ENCODE data around the gene USP30.
"Not testable (repeated sequence)": the region's sequence is repeated elsewhere in the genome, so short reads cannot be mapped to it uniquely, and the experiment has no call there.

The USP30 gene

DNA sequence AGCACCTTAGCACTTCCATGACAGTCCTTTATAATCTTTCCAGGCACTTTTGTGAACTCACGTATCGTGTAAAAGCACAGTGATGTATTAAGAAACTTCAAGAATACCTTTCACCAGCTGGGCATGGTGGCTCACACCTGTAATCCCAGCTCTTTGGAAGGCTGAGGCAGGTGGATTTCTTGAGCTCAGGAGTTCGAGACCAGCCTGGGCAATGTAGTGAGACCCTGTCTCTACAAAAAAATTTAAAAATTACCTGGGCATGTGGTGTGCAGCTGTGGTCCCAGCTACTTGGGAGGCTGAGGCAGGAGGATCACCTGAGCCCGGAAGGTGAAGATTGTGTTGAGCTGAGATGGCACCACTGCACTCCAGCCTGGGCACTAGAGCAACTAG lies 1.7 kb downstream of the USP30 start:
- not testable (repeated sequence) for H3K9me3 ChIP-seq (ENCODE audit: control insufficient read depth, insufficient read depth, low read length); H3K9ac ChIP-seq (ENCODE audit: low read depth, low read length); H3K36me3 ChIP-seq (ENCODE audit: control insufficient read depth, insufficient read depth, low read length); H3K4me1 ChIP-seq (ENCODE audit: control insufficient read depth, insufficient read depth, low read length); H3K27me3 ChIP-seq (ENCODE audit: control insufficient read depth, insufficient read depth, low read length); H3K4me3 ChIP-seq (ENCODE audit: low read depth, low read length)

DNA sequence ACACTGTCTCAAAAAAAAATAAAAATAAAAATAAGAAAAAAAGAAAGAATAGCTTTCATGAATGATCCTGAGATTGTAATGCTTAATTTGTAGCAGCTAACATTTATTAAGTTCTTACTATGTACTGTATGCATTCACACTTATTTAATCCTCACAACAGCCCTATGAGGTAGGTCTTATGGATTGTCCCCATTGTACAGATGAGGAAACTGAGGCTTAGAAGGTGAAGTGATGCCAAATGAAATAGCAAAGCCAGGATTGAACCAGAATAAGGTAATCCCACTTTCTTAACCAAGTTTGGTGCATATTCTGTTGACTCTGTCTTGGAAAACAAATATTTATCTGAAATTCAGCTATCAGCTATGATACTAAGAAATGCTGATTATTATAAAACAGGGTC lies 2.1 kb downstream of the USP30 start:
- no peaks in the 10 kb centered on the region for H3K9me3 ChIP-seq (ENCODE audit: control insufficient read depth, insufficient read depth, low read length)
- H3K9ac ChIP-seq (ENCODE audit: low read depth, low read length), result no peak overlapping the region
- no peak overlapping the region for H3K4me3 ChIP-seq (ENCODE audit: low read depth, low read length)
- H3K4me1 ChIP-seq (ENCODE audit: control insufficient read depth, insufficient read depth, low read length), result peaks cover 3% of the 10 kb centered on the region
- no peaks in the 10 kb centered on the region for H3K36me3 ChIP-seq (ENCODE audit: control insufficient read depth, insufficient read depth, low read length)
- no peaks in the 10 kb centered on the region for H3K27me3 ChIP-seq (ENCODE audit: control insufficient read depth, insufficient read depth, low read length)

DNA sequence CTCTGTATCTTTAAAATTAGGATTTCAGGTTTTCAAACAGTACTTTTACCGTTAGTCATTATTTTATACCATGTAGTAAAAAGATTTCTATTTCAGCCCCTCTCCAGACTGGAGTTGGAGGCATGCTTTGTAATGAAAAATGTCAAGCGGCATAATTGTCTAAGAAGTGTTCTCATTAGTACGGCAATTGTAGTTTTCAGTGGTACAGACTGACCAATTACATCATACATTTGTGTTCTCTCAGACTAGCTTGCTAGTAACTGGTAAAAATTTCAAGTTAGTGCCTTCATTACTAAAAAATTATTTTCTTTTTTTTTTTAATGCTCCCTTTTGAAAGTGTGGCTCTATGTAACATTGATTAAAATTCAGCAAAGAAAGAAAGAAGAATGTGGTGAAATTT lies 4.5 kb downstream of the USP30 start:
- Histone ChIP-seq H3K9me3 (ENCODE audit: control insufficient read depth, insufficient read depth, low read length) (no peaks in the 10 kb centered on the region), H3K4me1 (ENCODE audit: control insufficient read depth, insufficient read depth, low read length) (peaks cover 3% of the 10 kb centered on the region), H3K4me3 (ENCODE audit: low read depth, low read length) (no peak overlapping the region), H3K9ac (ENCODE audit: low read depth, low read length) (no peak overlapping the region), H3K27me3 (ENCODE audit: control insufficient read depth, insufficient read depth, low read length) (no peaks in the 10 kb centered on the region), H3K36me3 (ENCODE audit: control insufficient read depth, insufficient read depth, low read length) (no peaks in the 10 kb centered on the region)

DNA sequence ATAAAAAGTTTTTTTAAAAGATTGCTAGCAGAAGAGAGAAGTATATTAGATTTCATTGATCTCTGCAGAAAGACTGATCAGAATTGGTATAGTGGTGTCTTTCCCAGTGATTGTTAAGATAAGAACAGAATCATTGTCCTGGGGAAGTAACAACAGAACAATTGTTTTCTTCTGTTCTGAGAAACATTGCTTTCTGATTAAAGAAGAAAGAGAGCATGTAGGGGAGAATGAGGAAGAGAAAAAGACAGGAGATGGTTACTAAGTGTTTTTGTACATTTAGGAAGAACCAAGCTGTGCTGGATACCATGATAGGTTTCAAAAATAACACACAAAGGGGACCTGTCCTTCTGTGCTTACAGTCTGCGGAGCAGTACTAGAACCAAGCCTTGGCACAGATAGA lies 5.0 kb downstream of the USP30 start:
- H3K9ac ChIP-seq (ENCODE audit: low read depth, low read length), result no peak overlapping the region
- no peaks in the 10 kb centered on the region for H3K27me3 ChIP-seq (ENCODE audit: control insufficient read depth, insufficient read depth, low read length)
- no peaks in the 10 kb centered on the region for H3K36me3 ChIP-seq (ENCODE audit: control insufficient read depth, insufficient read depth, low read length)
- H3K4me1 ChIP-seq (ENCODE audit: control insufficient read depth, insufficient read depth, low read length), result peaks cover 3% of the 10 kb centered on the region
- no peaks in the 10 kb centered on the region for H3K9me3 ChIP-seq (ENCODE audit: control insufficient read depth, insufficient read depth, low read length)
- no peak overlapping the region for H3K4me3 ChIP-seq (ENCODE audit: low read depth, low read length)

DNA sequence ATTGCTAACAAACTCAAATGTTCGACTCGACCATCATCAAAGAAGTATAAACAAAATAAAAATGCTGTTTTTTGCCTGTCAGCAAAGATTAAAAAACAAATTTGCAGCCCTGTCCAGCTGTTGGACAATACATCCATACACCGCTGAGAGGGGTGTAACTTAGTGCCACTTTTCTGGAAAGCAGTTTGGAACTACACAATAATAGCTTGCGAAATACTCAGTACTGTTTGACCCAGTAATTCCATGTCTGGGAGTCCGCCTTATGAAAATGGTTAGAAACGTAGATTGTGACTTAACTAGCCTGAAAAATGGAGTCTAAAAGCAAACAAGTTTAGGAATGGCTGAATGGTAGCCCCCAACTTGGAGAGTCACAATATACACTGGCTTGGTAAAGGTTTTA lies 6.4 kb downstream of the USP30 start:
- Histone ChIP-seq H3K4me3 (ENCODE audit: low read depth, low read length) (no peak overlapping the region), H3K27me3 (ENCODE audit: control insufficient read depth, insufficient read depth, low read length) (no peaks in the 10 kb centered on the region), H3K36me3 (ENCODE audit: control insufficient read depth, insufficient read depth, low read length) (no peaks in the 10 kb centered on the region), H3K9ac (ENCODE audit: low read depth, low read length) (no peak overlapping the region), H3K4me1 (ENCODE audit: control insufficient read depth, insufficient read depth, low read length) (no peaks in the 10 kb centered on the region), H3K9me3 (ENCODE audit: control insufficient read depth, insufficient read depth, low read length) (no peaks in the 10 kb centered on the region)

DNA sequence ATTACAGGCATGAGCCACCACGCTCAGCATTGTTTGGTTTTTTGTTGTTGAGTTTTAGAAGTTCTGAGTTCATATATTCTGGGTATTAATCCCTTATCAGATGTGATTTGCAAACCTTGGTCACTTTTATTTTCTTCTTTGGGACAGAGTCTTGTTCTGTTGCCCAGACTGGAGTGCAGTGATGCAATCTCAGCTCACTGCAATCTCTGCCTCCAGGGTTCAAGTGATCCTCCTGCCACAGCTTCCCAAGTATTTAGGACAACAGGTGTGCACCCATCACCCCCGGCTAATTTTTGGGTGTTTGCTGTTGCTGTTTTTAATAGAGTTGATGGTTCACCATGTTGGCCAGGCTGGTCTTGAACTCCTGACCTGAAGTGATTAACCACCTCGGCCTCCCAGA lies 11.8 kb downstream of the USP30 start:
- no peaks in the 10 kb centered on the region for H3K36me3 ChIP-seq (ENCODE audit: control insufficient read depth, insufficient read depth, low read length)
- H3K27me3 ChIP-seq (ENCODE audit: control insufficient read depth, insufficient read depth, low read length), result no peaks in the 10 kb centered on the region
- no peaks in the 10 kb centered on the region for H3K9me3 ChIP-seq (ENCODE audit: control insufficient read depth, insufficient read depth, low read length)
- H3K4me1 ChIP-seq (ENCODE audit: control insufficient read depth, insufficient read depth, low read length), result no peaks in the 10 kb centered on the region
- no peak overlapping the region for H3K4me3 ChIP-seq (ENCODE audit: low read depth, low read length)
- H3K9ac ChIP-seq (ENCODE audit: low read depth, low read length), result no peak overlapping the region

DNA sequence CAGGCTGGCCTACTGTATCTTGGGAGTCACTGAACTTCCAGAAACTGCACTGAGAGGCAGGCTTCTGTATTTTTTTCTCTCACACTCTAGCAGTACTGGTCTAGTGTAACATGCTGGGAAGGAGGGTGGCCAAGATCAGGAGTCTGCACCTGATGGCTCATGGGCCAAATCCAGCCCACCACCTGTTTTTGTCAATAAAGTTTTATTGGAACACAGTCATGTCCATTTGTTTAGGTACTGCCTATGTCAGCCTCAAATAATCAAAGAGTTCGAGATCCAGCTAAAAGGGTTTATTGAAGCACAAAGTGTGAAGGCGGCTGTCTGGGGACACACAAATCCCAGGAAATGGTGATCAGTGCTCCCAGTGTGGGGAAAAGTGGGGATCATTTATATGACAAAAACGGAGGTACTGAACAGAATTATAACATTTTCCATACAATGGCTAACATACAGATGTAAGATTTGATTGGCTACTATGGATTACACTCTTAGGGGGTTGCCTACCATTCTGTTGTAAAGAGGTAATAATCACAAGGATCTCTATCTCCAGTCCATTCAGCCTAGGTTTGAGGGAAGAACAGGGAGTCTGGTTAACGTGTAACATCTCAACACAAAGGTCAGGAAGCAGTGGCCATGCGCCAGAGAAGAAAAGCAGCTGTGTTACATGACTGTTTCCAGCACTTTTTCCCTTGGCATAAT lies 12.9 kb downstream of the USP30 start:
- no peak overlapping the region for H3K4me3 ChIP-seq (ENCODE audit: low read depth, low read length)
- H3K9me3 ChIP-seq (ENCODE audit: control insufficient read depth, insufficient read depth, low read length), result no peaks in the 10 kb centered on the region
- no peaks in the 10 kb centered on the region for H3K27me3 ChIP-seq (ENCODE audit: control insufficient read depth, insufficient read depth, low read length)
- no peak overlapping the region for H3K9ac ChIP-seq (ENCODE audit: low read depth, low read length)
- no peaks in the 10 kb centered on the region for H3K36me3 ChIP-seq (ENCODE audit: control insufficient read depth, insufficient read depth, low read length)
- no peaks in the 10 kb centered on the region for H3K4me1 ChIP-seq (ENCODE audit: control insufficient read depth, insufficient read depth, low read length)

DNA sequence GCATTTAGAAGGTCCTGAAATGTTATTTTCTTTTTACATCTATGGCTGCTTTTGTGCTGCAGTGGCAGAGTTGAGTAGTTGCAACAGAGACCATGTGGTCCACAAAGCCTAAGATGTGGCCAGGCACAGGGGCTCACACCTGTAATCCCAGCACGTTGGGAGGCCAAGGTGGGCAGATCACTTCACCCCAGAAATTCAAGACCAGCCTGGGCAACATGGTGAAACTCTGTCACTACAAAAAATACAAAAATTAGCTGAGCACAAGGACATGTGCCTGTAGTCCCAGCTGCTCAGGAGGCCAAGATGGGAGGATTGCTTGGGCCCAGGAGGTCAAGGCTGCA lies 13.4 kb downstream of the USP30 start:
- Histone ChIP-seq H3K27me3 (ENCODE audit: control insufficient read depth, insufficient read depth, low read length) (no peaks in the 10 kb centered on the region), H3K9ac (ENCODE audit: low read depth, low read length) (no peak overlapping the region), H3K4me3 (ENCODE audit: low read depth, low read length) (no peak overlapping the region), H3K4me1 (ENCODE audit: control insufficient read depth, insufficient read depth, low read length) (no peaks in the 10 kb centered on the region), H3K9me3 (ENCODE audit: control insufficient read depth, insufficient read depth, low read length) (no peaks in the 10 kb centered on the region), H3K36me3 (ENCODE audit: control insufficient read depth, insufficient read depth, low read length) (no peaks in the 10 kb centered on the region)

DNA sequence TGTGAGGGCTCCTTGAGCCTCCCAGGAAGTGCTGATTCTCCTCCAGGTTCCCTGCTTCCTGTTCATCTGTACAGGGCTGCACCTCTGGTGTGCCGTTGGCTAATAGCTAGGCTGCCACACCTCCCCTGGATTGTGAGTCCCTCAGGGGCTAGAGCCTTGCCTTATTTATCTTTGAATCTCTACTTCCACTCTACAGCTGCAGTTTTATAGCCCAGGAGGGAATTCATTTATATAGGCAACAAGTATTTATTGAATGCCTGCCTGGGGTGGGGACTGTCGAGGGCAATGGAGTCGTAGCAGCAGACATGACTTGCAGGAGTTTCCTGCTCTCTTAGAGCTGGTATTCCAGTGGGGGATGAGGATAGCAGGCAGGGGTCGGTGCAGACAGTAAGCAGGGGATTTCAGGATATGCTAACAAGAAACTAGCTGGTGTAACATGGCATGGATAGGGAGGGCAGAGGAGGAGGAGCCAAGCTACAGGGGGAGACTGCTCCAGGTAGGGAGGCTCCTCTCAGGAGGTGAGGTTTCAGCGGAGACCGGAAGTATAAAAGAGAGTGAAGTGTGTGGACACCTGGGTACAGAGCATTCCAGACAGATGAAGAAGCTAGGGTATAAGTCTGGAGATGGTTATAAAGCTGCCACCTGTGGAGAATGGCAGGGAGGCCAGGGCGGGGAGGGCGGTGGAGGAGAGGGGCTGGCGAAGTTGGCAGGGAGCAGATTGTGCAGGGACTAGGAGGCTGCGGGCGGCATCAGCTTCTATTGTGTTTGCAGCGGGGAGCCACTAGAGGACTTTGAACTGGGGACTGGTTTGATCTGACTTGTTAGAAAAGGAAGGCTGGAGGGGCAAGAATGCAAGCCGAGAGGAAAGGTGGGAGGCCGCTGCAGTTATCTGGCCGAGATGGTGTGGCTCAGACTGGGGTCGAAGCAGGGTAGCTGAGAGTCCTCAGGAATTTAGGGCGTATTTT lies 17.2 kb downstream of the USP30 start:
- Histone ChIP-seq H3K9me3 (ENCODE audit: control insufficient read depth, insufficient read depth, low read length) (no peaks in the 10 kb centered on the region), H3K9ac (ENCODE audit: low read depth, low read length) (no peak overlapping the region), H3K4me1 (ENCODE audit: control insufficient read depth, insufficient read depth, low read length) (no peaks in the 10 kb centered on the region), H3K36me3 (ENCODE audit: control insufficient read depth, insufficient read depth, low read length) (no peaks in the 10 kb centered on the region), H3K27me3 (ENCODE audit: control insufficient read depth, insufficient read depth, low read length) (no peaks in the 10 kb centered on the region), H3K4me3 (ENCODE audit: low read depth, low read length) (no peak overlapping the region)

DNA sequence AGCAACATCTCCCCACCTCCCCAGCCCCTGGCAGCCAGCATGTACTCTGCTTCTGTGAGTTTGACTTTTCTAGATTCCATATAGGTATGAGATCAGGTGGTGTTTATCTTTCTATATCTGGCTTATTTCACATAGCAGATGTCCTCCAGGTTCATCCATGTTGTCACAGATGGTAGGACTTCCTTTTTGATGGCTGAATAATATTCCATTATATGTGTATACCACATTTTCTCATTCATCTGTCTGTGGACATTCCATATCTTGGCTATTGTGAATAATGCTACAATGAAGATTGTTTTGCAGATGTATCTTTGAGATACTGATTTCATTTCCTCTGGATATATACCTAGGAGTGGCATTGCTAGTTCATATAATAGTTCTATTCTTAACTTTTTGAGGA lies 22.5 kb downstream of the USP30 start:
- Histone ChIP-seq H3K27me3 (ENCODE audit: control insufficient read depth, insufficient read depth, low read length) (no peaks in the 10 kb centered on the region), H3K9ac (ENCODE audit: low read depth, low read length) (no peak overlapping the region), H3K9me3 (ENCODE audit: control insufficient read depth, insufficient read depth, low read length) (no peaks in the 10 kb centered on the region), H3K36me3 (ENCODE audit: control insufficient read depth, insufficient read depth, low read length) (no peaks in the 10 kb centered on the region), H3K4me3 (ENCODE audit: low read depth, low read length) (no peak overlapping the region), H3K4me1 (ENCODE audit: control insufficient read depth, insufficient read depth, low read length) (no peaks in the 10 kb centered on the region)

DNA sequence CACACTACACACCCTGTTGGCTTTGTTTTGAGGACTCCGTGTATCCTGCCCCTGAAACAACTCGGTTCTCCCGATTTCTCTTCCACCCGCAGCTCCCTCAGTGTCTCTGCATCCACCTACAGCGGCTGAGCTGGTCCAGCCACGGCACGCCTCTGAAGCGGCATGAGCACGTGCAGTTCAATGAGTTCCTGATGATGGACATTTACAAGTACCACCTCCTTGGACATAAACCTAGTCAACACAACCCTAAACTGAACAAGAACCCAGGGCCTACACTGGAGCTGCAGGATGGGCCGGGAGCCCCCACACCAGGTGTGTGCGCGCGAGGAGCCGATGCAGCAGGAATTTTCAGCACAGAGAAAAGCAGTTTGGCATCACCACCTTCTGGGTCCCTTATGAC lies 30.4 kb downstream of the USP30 start:
- Histone ChIP-seq H3K4me1 (ENCODE audit: control insufficient read depth, insufficient read depth, low read length) (no peaks in the 10 kb centered on the region), H3K9me3 (ENCODE audit: control insufficient read depth, insufficient read depth, low read length) (no peaks in the 10 kb centered on the region), H3K9ac (ENCODE audit: low read depth, low read length) (no peak overlapping the region), H3K36me3 (ENCODE audit: control insufficient read depth, insufficient read depth, low read length) (no peaks in the 10 kb centered on the region), H3K27me3 (ENCODE audit: control insufficient read depth, insufficient read depth, low read length) (no peaks in the 10 kb centered on the region), H3K4me3 (ENCODE audit: low read depth, low read length) (no peak overlapping the region)

DNA sequence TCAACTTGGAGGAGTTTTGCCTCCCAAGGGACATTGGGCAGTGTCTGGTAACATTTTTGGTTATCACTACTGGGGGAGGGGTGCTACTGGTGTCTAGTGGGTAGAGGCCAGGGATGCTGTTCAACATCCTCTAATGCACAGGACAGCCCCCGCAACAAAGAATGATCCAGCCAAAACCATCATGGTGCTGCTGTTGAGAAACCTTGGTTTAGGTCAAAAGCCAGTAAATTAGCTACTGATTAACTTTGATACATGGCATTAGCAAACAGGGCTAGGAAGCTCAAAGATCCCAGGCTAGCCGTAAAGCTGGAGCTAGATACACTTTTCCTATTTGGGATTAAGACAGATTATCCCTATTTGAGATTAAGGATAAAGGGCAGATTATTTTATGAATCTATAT lies 32.0 kb downstream of the USP30 start:
- Histone ChIP-seq H3K36me3 (ENCODE audit: control insufficient read depth, insufficient read depth, low read length) (peaks cover 5% of the 10 kb centered on the region), H3K9ac (ENCODE audit: low read depth, low read length) (no peak overlapping the region), H3K4me3 (ENCODE audit: low read depth, low read length) (no peak overlapping the region), H3K9me3 (ENCODE audit: control insufficient read depth, insufficient read depth, low read length) (no peaks in the 10 kb centered on the region), H3K27me3 (ENCODE audit: control insufficient read depth, insufficient read depth, low read length) (no peaks in the 10 kb centered on the region), H3K4me1 (ENCODE audit: control insufficient read depth, insufficient read depth, low read length) (no peaks in the 10 kb centered on the region)
